K562 (cell line): ENCODE results near the gene PTPN18. TPM values are rescaled to one million over a fixed set of nuclear protein-coding genes. Genes with fewer than 3 reads are reported as not detected.

Experiments
- CCNT2 ChIP-seq: IDR thresholded peaks from 2 replicates; pipeline ENCODE4 v1.6.1; 2011; ENCODE audit warnings: borderline replicate concordance, low read depth, mild to moderate bottlenecking, moderate library complexity, mixed read lengths, low read length; ENCODE audit not compliant: insufficient read length; ENCODE audit errors: extremely low read depth
- EHMT2 ChIP-seq: fragments of 450-650 bp; IDR thresholded peaks from 2 replicates; pipeline ENCODE4 v1.6.1; 2018; ENCODE audit warnings: antibody characterized with exemption
- FUS ChIP-seq: fragments of 200-400 bp; formaldehyde crosslinking; optimal IDR thresholded peaks from 2 replicates; pipeline ENCODE3; 2017; ENCODE audit warnings: low read depth, low read length
- MBD1 ChIP-seq: fragments of 250-450 bp; sonication (Bioruptor Pico); IDR thresholded peaks from 2 replicates; pipeline ENCODE4 v1.8.0; 2022; ENCODE audit warnings: inconsistent platforms
- MED1 ChIP-seq: sonication (generic); formaldehyde crosslinking; IDR thresholded peaks from 2 replicates; pipeline ENCODE4 v1.8.1; 2023; ENCODE audit warnings: missing genetic modification reagents, borderline replicate concordance
- MXI1 ChIP-seq: IDR thresholded peaks from 2 replicates; pipeline ENCODE4 v1.6.1; 2011; ENCODE audit warnings: low read depth, mild to moderate bottlenecking, improper control_type of control experiment, low read length
- NCOA2 ChIP-seq, 2 experiments: fragments of 450-650 bp; IDR thresholded peaks; 2 replicates each; pipeline ENCODE4 v1.6.1; 2018; ENCODE audit warnings: mild to moderate bottlenecking in 2 of 2, moderate library complexity in 1 of 2; ENCODE audit not compliant: partially characterized antibody in 2 of 2
- NFIX ChIP-seq: fragments of 250-450 bp; sonication (Bioruptor Pico); IDR thresholded peaks from 2 replicates; pipeline ENCODE4 v1.4.0; 2020; ENCODE audit warnings: low read depth, mild to moderate bottlenecking, moderate library complexity
- NFYB ChIP-seq: IDR thresholded peaks from 2 replicates; pipeline ENCODE4 v1.6.1; 2011; ENCODE audit warnings: mild to moderate bottlenecking, moderate library complexity; ENCODE audit not compliant: insufficient read length; ENCODE audit errors: extremely low read depth
- PCBP2 ChIP-seq: fragments of 200-400 bp; formaldehyde crosslinking; IDR thresholded peaks from 2 replicates; pipeline ENCODE4 v1.6.1; 2018; ENCODE audit warnings: low read length, low read depth, mild to moderate bottlenecking, moderate library complexity; ENCODE audit not compliant: poor library complexity, severe bottlenecking
- POLR2AphosphoS2 ChIP-seq: IDR thresholded peaks from 2 replicates; pipeline ENCODE4 v1.6.1; 2012; ENCODE audit warnings: low read length, improper control_type of control experiment
- PREB ChIP-seq: sonication (generic); formaldehyde crosslinking; IDR thresholded peaks from 2 replicates; pipeline ENCODE4 v1.8.1; 2023; ENCODE audit warnings: mild to moderate bottlenecking, missing genetic modification reagents
- PTRF ChIP-seq: fragments of 450-650 bp; IDR thresholded peaks from 2 replicates; pipeline ENCODE4 v1.6.1; 2016; ENCODE audit warnings: mild to moderate bottlenecking, missing genetic modification characterization, missing compliant biosample characterization
- RUNX1 ChIP-seq: sonication (generic); IDR thresholded peaks from 2 replicates; pipeline ENCODE4 v1.6.1; 2016; ENCODE audit warnings: antibody characterized with exemption, low read depth
- SAFB2 ChIP-seq: fragments of 200-400 bp; formaldehyde crosslinking; IDR thresholded peaks from 2 replicates; pipeline ENCODE4 v1.6.1; 2018; ENCODE audit warnings: borderline replicate concordance, low read length, low read depth, moderate library complexity; ENCODE audit not compliant: severe bottlenecking
- SREBF1 ChIP-seq: fragments of 150-350 bp; IDR thresholded peaks from 2 replicates; pipeline ENCODE4 v1.6.1; 2014; ENCODE audit warnings: antibody characterized with exemption, low read depth, low read length, borderline replicate concordance
- ZBTB1 ChIP-seq: sonication (generic); formaldehyde crosslinking; IDR thresholded peaks from 2 replicates; pipeline ENCODE4 v1.8.1; 2023; ENCODE audit warnings: missing genetic modification reagents, low read depth, mild to moderate bottlenecking, borderline replicate concordance
- ZNF280A ChIP-seq: fragments of 450-650 bp; IDR thresholded peaks from 2 replicates; pipeline ENCODE4 v1.6.1; 2018; ENCODE audit warnings: mild to moderate bottlenecking, low read depth; ENCODE audit not compliant: partially characterized antibody
- ZNF384 ChIP-seq: IDR thresholded peaks from 2 replicates; pipeline ENCODE4 v1.6.1; 2012; ENCODE audit warnings: low read depth, low read length, improper control_type of control experiment
- ZNF436 ChIP-seq: fragments of 250-450, 450-650 bp; sonication (Bioruptor Pico); formaldehyde crosslinking; IDR thresholded peaks from 2 replicates; pipeline ENCODE4 v1.7.0; 2020; ENCODE audit warnings: mild to moderate bottlenecking
- polyA plus RNA-seq, 8 experiments: library from polyadenylated mRNA; depleted of rRNA in 4 of 8; stranded (reverse) in 5 of 8; unstranded in 3 of 8; fragments of >200 nt; fragmentation: Nextera tagmentation in 2 of 8; fragmentation: Illumina TruSeq in 1 of 8; extraction: Ambion mirVana in 2 of 8; extraction: Trizol in 1 of 8; gene quantifications; 2 replicates each; pipeline versions ENCODE4 v1.2.1 to v1.2.3, GENCODE V29; 2011 to 2014; ENCODE audit warnings: inconsistent platforms in 1 of 8, missing spikeins in 1 of 8
- total RNA-seq, 7 experiments: library from RNA; depleted of rRNA in 6 of 7; stranded (reverse); fragments of >200 nt in 6 of 7; fragmentation: Illumina TruSeq in 2 of 7; extraction: Trizol in 2 of 7; gene quantifications; 2 replicates each; pipeline versions ENCODE4 v1.2.1 to v1.2.3, GENCODE V29; 2011 to 2021; ENCODE audit warnings: low replicate concordance in 1 of 7
- TF ChIP-seq, protein P1 (sequence below): fragments of 250-450 bp; sonication (Bioruptor Pico); IDR thresholded peaks from 2 replicates; pipeline ENCODE4 v1.4.0; 2020

PTPN18 gene
- total and polyA plus RNA-seq, 9 of the 15 experiments (the other 6 are each of a cell fraction or from before 2014, with no cell fraction given) = 11.6 to 90.7 (median 49.6) TPM

DNA sequence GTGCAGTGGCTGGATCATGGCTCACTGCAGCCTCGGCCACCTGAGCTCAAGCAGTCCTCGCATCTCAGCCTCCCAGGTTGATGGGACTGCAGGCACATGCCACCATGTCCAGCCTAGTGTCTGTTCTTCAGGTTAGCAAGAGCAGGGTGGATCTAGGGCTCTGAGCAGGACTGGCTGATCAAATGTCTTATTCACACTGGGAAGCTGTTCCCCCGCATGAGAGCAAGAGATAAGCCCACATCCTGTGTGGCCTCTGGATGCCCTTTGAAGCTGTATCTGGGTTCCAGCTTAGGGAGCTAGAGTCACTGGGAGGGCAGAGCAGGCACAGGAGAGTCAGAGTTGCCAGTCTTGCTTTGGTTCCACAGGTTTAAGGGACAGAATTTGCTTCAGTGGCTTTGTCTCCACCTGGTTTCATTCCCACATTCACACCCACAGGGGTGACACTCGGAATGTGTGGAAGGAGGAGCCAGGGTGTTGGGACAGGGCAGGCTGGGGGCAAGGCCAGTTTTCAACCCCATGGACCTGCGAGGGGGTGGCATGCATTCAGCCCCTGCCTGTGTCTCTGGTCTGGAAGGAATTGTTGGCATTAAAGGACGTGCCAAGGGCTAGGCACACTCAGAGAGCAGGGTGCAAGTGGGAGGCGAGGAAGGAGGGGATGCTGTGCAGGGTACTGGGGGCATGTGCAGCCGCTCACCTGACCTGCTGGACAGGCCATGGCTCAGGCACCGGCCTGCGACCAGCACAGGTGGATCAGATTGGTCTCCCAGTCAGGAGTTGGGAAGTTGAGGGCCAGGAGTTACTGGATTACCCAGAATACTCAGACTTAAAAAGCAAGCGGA, 24.5 kb downstream of the PTPN18 start (continued):
- TF ChIP-seq MBD1 (CRISPR knock-in tag) (no peak), PCBP2 (no peak), NFIX (CRISPR knock-in tag) (no peak), SAFB2 (no peak), SREBF1 (no peak), ZNF280A (no peak), MXI1 (no peak), PTRF (tag) (no peak), ZNF436 (CRISPR knock-in tag) (no peak), EHMT2 (0 out of 2 replicates have a peak, but pooled peaks have one; percentile 14), FUS (no peak), RUNX1 (no peak; the same call in 1 of the 2 replicates), ZNF384 (no peak), PREB (CRISPR knock-in tag) (no peak), CCNT2 (peak; percentile 26), POLR2AphosphoS2 (no peak), NCOA2 (IDR thresholded peaks at IDR 0.05; ENCODE audit: partially characterized antibody in 2 of 2) (no peak), NFYB (no peak), ZBTB1 (no peak), MED1 (CRISPR knock-in tag) (no peak)
- TF ChIP-seq, protein P1, sequence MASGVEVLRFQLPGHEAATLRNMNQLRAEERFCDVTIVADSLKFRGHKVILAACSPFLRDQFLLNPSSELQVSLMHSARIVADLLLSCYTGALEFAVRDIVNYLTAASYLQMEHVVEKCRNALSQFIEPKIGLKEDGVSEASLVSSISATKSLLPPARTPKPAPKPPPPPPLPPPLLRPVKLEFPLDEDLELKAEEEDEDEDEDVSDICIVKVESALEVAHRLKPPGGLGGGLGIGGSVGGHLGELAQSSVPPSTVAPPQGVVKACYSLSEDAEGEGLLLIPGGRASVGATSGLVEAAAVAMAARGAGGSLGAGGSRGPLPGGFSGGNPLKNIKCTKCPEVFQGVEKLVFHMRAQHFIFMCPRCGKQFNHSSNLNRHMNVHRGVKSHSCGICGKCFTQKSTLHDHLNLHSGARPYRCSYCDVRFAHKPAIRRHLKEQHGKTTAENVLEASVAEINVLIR (CRISPR knock-in tag) = 0 out of 2 replicates have a peak, but pooled peaks have one; percentile 7
